ENCODE measurements around the gene C2orf92.

Gene C2orf92

GRCh38 chr2:97703741-97704140 lies 34.2 kb downstream of the C2orf92 start:
- DNase-seq (ENCODE audit: low read depth) = no peak
- no peak for TF ChIP-seq CTCF (IDR thresholded peaks at IDR 0.05; ENCODE audit: insufficient read depth, low read depth, low read length, missing control alignments)
- no peak overlapping the region for H3K4me3 ChIP-seq (ENCODE audit: low read depth, low read length)

- TF ChIP-seq CTCF (IDR thresholded peaks at IDR 0.05; ENCODE audit: insufficient read depth, low read depth, low read length, missing control alignments) = no peak
- DNase-seq (ENCODE audit: low read depth) = no peak
These were observed 35.5 kb downstream of the C2orf92 start for GRCh38 chr2:97704989-97705388.

GRCh38 chr2:97706112-97706511 lies 36.6 kb downstream of the C2orf92 start:
- DNase-seq (ENCODE audit: low read depth) = no peak
- no peak overlapping the region for H3K4me3 ChIP-seq (ENCODE audit: low read depth, low read length)
- no peak for TF ChIP-seq CTCF (IDR thresholded peaks at IDR 0.05; ENCODE audit: insufficient read depth, low read depth, low read length, missing control alignments)

More at GRCh38 chr2:97704989-97705388, 35.5 kb downstream of the C2orf92 start:
- H3K4me3 ChIP-seq (ENCODE audit: low read depth, low read length) = no peak overlapping the region

GRCh38 chr2:97706708-97707345 lies 37.3 kb downstream of the C2orf92 start:
- H3K4me3 ChIP-seq (ENCODE audit: low read depth, low read length) = no peak overlapping the region
- no peak for TF ChIP-seq CTCF (IDR thresholded peaks at IDR 0.05; ENCODE audit: insufficient read depth, low read depth, low read length, missing control alignments)
- DNase-seq (ENCODE audit: low read depth) = no peak

- no peak for DNase-seq (ENCODE audit: low read depth)
- H3K4me3 ChIP-seq (ENCODE audit: low read depth, low read length) = no peak overlapping the region
- no peak for TF ChIP-seq CTCF (IDR thresholded peaks at IDR 0.05; ENCODE audit: insufficient read depth, low read depth, low read length, missing control alignments)
These were observed 38.0 kb downstream of the C2orf92 start for GRCh38 chr2:97707362-97708047.

- no peak for TF ChIP-seq CTCF (IDR thresholded peaks at IDR 0.05; ENCODE audit: insufficient read depth, low read depth, low read length, missing control alignments)
- no peak overlapping the region for H3K4me3 ChIP-seq (ENCODE audit: low read depth, low read length)
- no peak for DNase-seq (ENCODE audit: low read depth)
These were observed 38.5 kb downstream of the C2orf92 start for GRCh38 chr2:97708048-97708380.

- no peak overlapping the region for H3K4me3 ChIP-seq (ENCODE audit: low read depth, low read length)
- no peak for DNase-seq (ENCODE audit: low read depth)
- TF ChIP-seq CTCF (IDR thresholded peaks at IDR 0.05; ENCODE audit: insufficient read depth, low read depth, low read length, missing control alignments) = no peak
These were observed 39.1 kb downstream of the C2orf92 start for GRCh38 chr2:97708608-97709007.

Measured in GM12865 (cell line).